ENCODE data around the gene BTRC.

Gene BTRC

GRCh38 chr10:101545898-101546297, 191.9 kb downstream of the BTRC start:
- DNase-seq = no peak

GRCh38 chr10:101550965-101551364, 197.0 kb downstream of the BTRC start:
- no peak for DNase-seq

- DNase-seq = no peak
Measured at GRCh38 chr10:101552442-101552841, 198.5 kb downstream of the BTRC start.

DNA sequence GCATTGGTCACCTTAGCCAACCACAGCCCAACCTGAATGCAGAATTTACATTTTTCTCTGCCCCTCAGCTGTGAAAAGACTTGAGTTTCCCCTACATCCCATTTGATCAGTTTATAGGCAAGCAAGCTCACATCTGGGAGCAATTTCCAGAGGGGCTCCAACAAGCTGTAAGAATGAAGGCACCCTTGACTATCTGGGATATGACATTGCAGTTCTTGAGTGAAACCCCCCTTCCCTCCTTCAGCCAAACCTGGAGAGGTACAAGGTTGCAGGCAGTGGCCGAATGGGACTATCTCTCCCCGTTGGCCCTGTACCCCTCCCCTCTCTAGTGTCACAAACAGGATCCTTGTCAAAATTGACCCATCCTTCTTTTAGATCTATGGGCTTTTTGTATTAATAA, 203.6 kb downstream of the BTRC start:
- DNase-seq = no peak

DNA sequence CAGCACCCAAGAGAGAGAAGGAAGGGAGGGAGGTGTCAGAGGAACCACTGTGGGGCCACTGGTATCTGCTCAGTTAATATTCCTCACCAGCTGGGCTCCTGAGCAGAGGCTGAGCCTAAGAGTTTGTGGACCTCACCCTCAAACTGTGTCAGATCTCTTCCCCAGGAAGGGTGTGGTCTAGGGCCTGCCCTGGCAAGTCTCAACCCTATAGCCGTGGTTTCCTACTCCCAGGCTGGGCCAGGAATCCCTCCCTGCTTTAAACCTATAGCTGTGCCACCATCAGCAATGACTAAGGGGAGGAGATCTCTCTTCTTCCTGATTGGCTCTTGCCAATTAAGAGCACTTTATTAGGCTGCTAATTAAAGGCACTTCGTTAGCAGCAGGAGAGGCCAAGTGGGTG, 204.2 kb downstream of the BTRC start:
- DNase-seq = no peak

DNA sequence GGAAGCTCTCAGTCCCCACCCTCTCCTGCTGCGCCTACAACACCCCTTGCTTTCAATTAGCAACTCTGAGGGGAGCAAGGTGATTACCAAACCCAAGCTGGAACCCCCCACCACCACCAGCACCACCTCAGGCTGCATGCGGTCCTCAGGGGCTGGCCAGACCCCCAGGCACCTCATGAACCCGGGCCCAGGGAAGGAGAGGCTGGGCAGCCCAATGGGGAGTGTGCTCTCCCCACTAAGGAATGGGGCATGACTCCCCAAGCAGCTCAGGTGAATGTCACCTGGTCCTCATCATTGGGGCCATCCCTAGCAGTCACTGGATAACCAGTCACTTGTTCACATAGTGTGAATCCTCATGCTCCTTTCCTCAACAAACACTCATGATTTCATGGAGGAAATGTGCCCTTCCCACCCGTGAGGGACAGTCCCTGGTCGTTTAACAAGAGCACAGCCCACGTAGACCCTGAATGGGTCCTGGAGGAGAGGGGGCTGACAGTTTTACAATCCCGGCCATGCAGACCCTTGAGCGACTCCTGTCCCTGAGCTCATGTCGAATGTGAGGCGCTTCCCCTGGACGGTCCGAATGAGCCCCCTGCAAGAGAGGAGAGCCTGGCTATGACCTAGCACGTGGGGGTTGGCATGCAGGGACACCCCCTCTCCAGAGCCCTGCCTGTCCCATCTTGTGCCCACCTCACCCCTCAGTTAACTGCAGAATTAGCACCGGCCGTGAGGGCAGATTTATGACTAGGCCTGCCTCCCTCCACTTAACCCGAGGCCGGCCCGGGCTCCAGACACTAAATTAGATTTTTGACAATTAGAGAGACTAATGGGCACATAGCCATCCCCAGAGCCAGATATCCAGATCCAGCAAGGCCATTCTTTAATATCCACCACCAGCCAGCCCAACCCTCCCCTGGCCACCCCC, 205.0 kb downstream of the BTRC start:
- no peak for DNase-seq

DNA sequence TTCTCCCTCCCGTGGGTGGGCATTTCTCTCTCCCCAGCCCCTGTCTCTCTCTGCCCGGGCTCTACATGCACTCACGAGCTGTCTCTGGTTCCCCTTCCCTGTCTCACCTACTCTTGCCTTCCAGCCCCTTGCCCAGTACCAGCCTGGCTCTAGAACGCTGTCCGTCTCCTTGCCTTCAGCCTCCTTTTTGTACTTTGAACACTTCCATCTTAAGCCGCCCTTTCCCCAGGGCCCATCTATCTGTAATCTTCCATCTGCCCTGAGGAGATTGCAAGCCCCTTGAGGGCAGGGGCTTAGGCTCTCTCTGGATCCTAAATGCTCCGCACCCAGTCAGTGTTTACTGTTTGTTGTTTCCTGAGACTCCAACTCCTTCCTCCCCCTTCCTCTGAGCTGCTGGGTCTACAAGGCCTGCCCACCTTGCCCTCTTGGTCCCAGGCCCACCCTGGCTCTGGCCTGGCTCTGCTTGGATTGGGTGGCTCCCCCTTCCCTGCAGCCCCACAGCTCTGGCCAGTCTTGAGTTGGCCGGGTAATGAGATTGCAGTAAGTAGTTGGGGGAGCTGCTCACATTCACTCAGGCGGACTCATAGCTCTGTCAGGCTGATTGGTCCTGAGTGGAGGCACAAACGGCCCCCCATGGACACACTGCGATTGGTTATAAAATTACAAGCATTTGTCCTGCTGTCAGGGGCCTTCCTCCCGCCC, 205.8 kb downstream of the BTRC start:
- DNase-seq = no peak

DNA sequence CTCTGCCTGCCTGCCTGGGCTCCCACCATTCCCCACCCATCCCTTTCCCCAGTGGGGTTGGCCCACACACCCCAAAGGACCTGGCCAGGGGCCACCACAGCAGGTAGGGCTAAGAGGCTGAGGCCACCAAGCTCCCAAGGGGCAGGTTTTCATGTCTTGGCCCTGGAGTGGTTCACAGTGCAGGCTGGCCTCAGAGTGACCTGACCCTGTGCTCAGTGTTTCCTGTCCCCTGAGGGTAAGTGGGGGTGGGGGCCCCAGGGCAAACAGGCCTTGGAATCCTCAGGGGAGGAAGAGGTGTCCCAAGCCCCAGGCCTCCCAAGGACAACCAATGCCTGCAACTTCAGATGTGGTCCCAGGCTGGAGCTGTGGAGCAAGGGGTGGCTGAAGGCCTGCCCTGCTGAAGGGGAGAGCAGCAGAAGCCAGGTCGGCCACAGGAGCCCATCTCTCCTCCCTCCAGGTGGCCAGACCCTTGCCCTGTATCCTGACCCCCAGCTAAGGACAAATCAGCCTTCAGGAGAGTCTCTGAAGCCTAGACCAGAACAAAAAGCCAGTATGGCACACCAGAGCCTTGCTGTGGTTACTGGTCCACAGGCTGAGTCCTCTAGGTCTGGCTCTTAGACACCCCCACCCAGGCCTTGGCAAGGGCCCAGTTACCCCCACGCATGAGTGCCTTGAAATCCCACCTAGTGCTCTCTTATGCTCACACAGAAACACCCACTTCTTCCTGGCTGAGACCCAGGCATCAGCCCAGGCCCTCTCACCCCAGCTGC, 206.5 kb downstream of the BTRC start:
- DNase-seq = no peak

DNA sequence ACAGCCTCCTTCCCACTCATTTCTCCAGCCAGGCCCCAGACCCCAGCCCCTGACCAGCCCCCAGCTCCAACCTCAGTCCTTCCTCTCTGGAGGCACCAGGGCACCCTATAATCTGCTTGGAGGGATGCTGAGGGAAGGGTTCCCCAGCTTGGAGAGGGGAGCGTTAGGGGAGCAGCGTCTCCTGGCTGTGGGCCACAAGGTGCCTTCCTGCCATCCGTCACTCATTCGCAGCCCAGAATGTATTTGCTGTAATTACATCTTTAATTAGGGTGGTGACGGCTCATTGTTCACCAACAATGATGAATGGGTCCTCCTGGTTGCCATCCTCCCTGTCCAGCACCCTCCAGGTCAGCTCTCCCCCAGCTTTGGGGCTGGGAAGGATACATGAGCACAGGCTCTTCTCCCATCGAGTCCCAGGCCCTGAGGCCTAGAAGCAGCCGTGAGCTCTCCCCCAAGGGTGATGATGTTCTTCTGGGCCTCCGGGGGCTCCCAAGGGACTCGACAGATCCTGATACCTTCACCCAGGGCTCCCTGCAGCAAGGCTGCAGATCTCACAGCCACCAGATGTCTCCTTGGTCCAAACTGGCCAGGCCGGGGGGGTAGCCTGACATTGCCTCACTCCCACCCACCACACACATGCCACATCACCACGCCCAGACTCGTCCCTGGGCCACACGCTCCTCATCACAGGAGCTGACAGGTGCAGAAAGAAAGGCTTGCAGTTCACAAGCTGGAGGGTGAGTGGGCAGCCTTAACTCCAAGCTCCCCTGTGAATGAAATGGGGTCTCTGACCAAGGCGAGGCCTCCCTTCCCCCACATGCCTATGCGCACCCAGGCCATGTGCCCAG, 207.3 kb downstream of the BTRC start:
- DNase-seq = no peak

GRCh38 chr10:101562231-101562630, 208.3 kb downstream of the BTRC start:
- DNase-seq = no peak

DNA sequence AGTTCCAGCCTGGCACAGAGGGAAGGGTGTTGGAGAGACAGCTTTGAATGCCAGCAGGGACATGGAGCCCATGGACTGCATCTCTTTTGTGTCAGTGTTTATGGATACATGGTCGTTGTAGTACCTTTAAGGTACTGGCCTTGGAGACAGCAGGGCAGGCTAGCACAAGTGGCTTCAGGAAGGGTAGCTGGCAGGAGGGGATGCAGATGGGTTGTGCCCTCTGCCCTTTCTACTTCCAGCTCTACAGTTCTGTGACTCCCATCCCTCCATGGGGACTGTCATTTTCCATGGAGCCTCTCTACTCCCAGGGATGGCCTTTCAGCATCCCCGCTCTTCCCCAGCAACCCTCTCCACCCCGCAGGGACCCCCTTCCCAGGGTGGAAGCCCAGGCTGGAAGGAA, 209.0 kb downstream of the BTRC start:
- DNase-seq = no peak

- no peak for DNase-seq
Measured at GRCh38 chr10:101563497-101564040, 209.6 kb downstream of the BTRC start.

DNA sequence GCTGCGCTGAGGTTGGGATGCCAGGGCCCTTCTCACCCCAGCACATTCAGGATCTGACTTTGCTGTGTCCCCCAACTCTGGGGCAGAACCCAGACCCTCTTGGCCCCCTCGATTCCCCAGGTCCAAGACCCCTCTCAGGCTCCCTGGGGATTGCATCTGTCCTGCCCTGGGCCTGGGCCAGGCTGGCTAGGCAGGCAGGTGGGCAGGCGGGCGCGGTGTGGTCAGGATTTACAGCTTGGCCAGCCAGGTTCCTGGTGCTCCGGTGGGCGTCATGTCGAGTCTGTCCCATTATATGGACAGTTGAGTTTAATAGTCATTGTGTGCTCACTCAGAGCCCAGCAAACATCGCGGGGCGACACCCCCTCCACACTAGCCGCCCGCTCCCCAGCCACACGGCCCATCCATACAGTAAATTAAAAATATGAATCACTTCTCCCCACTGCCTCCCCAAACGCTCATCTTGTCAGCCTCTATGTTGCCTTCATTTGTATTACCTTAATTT, 210.6 kb downstream of the BTRC start:
- no peak for DNase-seq

GRCh38 chr10:101565370-101565900, 211.5 kb downstream of the BTRC start:
- DNase-seq = no peak

GRCh38 chr10:101565936-101566332, 212.0 kb downstream of the BTRC start:
- DNase-seq = no peak

DNA sequence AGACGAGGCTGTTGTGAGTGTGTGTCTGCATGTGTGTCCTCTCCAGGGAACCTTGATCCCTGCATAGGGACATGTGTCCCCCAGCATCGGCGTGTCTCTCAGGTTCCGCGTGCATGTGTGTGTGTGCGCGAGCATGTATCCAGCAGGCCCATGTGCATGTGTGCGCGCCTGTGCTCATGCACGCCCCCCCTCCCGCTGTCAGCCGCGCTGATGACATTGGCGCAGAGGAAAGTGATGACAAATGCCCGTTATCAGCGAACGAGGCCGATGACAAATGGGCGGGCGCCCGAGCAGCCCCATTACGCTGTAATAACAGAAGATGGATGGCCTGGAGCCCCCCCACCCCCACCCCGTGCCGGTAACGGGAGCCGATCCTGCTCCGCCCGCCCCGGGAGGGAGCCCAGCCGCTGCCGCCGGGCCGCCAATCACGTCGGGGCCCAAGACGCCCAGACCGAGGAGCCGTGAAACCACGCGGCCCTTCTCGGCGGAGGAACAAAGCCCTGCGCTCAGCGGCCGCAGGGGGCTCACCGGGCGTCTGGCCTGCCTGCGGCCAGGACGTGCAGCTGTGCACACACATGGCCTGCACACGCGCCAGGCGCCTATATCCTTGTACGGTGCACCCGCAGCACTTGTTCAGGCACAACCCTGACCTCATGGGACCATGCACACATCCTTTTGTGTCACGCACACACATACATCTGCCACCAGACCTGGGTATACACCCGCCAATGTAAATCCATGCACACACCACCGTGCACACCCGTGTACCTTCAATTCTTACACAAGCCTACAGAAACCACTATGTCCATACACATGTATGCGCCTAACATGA, 212.6 kb downstream of the BTRC start:
- no peak for DNase-seq

GRCh38 chr10:101567165-101568006, 213.4 kb downstream of the BTRC start:
- no peak for DNase-seq

- DNase-seq = no peak
Measured at GRCh38 chr10:101568054-101568745, 214.2 kb downstream of the BTRC start.

GRCh38 chr10:101569323-101569621, 215.3 kb downstream of the BTRC start:
- no peak for DNase-seq

Measured in NCI-H1694 treated with DMSO at 0.1 percent for 48 hours (cell line).